PFSK-1 (cell line): ENCODE measurements around the gene TBC1D9B.

Experiments
- FOXP2 ChIP-seq: optimal IDR thresholded peaks from 2 replicates; pipeline ENCODE3; 2011; ENCODE audit warnings: borderline replicate concordance, control low read depth, inconsistent platforms; ENCODE audit not compliant: insufficient read depth; ENCODE audit errors: extremely low read length, extremely low read depth
- POLR2AphosphoS5 ChIP-seq: IDR thresholded peaks from 2 replicates; pipeline ENCODE4 v1.6.1; 2012; ENCODE audit warnings: low read depth, mild to moderate bottlenecking, control low read depth, low read length, moderate library complexity
- SIN3A ChIP-seq: IDR thresholded peaks from 2 replicates; pipeline ENCODE4 v1.6.1; 2012; ENCODE audit warnings: mild to moderate bottlenecking, low read length, moderate library complexity, borderline replicate concordance; ENCODE audit not compliant: insufficient read depth
- TAF1 ChIP-seq: IDR thresholded peaks from 2 replicates; pipeline ENCODE4 v1.6.1; 2012; ENCODE audit warnings: low read length, control low read depth, borderline replicate concordance; ENCODE audit not compliant: insufficient read depth
- TF ChIP-seq, protein P1 (sequence below), 2 experiments: IDR thresholded peaks; 2 replicates each; pipeline versions ENCODE4 v1.6.1 to v1.8.0; 2011 to 2012; ENCODE audit warnings: low read depth in 2 of 2, low read length in 2 of 2, control low read depth in 1 of 2, inconsistent platforms in 1 of 2, mild to moderate bottlenecking in 1 of 2, moderate library complexity in 1 of 2; ENCODE audit not compliant: insufficient read depth in 1 of 2

DNA sequence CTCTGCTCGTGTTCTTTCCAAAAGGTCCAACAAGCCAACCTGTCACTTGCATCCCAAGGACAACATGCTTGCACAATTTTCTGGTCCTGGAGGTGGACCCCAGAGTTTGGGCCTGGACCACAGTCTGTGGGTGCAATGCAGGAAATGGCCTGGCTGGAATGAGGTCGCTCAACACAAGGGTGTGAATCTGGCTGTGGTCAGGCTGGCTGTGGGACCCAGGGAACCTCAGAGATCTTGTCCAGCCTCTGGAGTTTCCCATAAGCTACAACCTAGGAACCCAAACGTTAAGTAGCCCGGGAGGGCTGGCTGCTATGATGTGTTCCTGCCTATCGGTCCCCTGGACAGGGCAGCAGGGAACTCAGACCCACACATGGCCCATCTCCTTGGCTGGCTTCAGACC, 15.4 kb downstream of the TBC1D9B start:
- TF ChIP-seq POLR2AphosphoS5 (no peak), TAF1 (no peak), SIN3A (no peak), FOXP2 (no peak)
- TF ChIP-seq, protein P1, sequence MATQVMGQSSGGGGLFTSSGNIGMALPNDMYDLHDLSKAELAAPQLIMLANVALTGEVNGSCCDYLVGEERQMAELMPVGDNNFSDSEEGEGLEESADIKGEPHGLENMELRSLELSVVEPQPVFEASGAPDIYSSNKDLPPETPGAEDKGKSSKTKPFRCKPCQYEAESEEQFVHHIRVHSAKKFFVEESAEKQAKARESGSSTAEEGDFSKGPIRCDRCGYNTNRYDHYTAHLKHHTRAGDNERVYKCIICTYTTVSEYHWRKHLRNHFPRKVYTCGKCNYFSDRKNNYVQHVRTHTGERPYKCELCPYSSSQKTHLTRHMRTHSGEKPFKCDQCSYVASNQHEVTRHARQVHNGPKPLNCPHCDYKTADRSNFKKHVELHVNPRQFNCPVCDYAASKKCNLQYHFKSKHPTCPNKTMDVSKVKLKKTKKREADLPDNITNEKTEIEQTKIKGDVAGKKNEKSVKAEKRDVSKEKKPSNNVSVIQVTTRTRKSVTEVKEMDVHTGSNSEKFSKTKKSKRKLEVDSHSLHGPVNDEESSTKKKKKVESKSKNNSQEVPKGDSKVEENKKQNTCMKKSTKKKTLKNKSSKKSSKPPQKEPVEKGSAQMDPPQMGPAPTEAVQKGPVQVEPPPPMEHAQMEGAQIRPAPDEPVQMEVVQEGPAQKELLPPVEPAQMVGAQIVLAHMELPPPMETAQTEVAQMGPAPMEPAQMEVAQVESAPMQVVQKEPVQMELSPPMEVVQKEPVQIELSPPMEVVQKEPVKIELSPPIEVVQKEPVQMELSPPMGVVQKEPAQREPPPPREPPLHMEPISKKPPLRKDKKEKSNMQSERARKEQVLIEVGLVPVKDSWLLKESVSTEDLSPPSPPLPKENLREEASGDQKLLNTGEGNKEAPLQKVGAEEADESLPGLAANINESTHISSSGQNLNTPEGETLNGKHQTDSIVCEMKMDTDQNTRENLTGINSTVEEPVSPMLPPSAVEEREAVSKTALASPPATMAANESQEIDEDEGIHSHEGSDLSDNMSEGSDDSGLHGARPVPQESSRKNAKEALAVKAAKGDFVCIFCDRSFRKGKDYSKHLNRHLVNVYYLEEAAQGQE (IDR thresholded peaks at IDR 0.05; ENCODE audit: insufficient read depth in 1 of 2, low read depth in 2 of 2, low read length in 2 of 2), result no peak
